GM21528 (cell line): ENCODE results near the gene DDX60.
"Not testable (repeated sequence)": the region's sequence is repeated elsewhere in the genome, so short reads cannot be mapped to it uniquely, and the experiment has no call there.

Experiments
- ATAC-seq: cut with Tn5 transposase; IDR thresholded peaks from one replicate; pipeline ENCODE4 v1.9.1; 2021; ENCODE audit warnings: mild to moderate bottlenecking, moderate library complexity; ENCODE audit not compliant: unreplicated experiment, low FRiP score

Gene DDX60

GRCh38 chr4:168318266-168318895 is at the start of gene DDX60:
DDX60 (minus strand) TSS chr4:168318752; CDS start chr4:168311259, 7,493 bp downstream.
- peak; percentile 99 for ATAC-seq

DNA sequence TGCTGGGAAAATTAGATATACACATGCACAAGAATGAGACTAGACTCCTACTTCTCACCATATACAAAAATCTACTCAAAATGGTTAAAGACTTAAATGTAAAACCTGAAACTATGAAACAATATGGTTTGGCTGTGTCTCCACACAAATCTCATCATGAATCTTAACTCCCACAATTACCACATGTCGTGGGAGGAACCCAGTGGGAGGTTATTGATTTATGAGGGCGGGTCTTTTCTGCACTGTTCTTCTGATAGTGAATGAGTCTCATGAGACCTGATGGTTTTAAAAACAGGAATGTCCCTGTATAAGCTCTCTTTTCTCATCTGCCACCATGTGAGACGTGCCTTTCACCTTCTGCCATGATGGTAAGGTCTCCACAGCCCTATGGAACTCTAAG is 48.5 kb upstream of the DDX60 start:
- ATAC-seq = no peak

GRCh38 chr4:168362025-168362401 is 43.5 kb upstream of the DDX60 start:
- no peak for ATAC-seq

- peak; percentile 81 for ATAC-seq
These were observed 42.9 kb upstream of the DDX60 start for GRCh38 chr4:168361365-168362024.

- ATAC-seq = no peak
These were observed 41.7 kb upstream of the DDX60 start for GRCh38 chr4:168360271-168360670.

DNA sequence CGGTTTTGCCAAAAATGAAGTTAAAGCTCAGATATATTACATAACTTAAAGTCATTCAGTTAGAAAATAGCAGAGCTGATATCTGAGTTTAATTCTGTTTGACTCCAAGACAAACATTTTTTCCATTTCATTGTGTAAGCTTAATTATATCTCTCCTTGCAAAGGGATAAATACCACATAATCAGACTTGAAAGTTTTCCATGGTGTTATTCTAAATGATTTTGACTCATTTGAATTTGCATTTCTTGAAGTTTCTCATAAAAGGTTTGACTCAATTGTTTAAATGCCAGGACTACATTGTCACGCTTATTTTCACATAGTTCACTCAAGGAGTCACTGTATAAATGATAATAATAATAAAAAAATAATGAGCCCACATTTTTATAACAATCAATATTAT is 39.4 kb upstream of the DDX60 start:
- ATAC-seq = no peak

DNA sequence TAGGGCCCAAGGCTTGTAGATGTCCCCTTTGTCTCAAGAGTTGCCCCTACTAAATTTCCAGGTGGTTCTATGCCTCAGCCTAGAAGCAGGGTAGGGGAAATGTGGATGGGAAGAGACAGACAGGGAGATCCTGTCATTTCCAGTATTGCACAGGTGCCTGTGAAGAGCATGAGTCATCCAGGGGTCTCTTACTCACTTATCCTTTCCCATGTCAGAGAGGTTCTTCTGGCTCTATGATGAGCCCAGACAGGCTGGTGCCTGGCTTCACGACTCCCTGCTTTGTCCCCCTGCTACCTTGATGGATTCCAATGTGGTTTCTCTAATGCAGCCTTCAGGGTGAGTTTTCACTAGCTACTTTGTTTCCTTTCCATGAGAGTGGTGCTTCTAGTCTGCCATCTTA is 35.2 kb upstream of the DDX60 start:
- no peak for ATAC-seq

DNA sequence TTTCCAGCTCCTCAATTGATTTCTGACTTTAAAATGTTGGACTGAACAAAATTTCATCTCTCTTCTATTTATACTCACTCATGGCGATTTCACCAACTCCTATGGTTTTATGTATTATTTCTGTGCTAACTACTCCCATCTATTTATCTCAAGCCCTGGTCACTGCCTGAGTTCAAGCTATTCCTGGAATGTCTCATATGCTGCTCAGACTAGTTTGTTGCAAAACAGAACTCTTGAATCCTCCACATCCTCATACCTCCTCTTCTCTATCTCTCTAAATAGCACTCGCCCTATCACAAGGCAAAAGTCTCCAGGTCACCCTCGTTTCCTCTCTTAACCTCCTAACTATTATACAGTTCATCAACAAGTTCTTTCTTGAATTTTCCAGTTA is 19.0 kb upstream of the DDX60 start:
- no peak for ATAC-seq

DNA sequence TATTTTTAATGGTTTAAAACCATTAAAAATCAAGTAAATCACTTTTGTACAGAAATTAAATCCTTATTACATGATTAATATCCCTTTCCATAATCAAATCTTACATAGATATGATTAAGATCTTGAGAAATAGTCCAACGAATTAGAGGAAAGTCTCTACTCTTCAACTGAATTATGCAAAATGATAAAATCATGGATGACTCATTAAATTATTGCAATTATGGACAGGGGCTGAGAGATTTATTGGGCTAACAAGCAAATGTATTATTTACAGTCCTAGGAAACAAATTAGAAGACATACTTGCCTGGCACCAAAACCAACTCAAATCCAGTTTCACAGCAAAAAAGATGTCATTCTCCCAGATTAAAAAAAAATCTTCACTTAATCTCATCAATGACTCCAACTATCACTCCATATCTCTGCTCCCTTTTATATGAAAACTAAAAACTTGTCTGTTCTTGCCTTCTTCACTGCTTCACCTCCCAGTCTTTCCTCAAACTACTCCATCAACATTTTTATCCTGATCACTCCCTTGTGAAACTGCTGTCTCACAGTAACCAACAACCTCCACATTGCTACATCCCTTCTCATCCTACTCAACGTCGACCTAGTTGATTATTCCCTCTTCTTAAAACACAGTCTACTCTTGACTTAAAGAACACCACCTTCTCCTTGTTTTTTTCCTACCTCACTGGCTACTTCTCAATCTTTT is 18.4 kb upstream of the DDX60 start:
- ATAC-seq = no peak

DNA sequence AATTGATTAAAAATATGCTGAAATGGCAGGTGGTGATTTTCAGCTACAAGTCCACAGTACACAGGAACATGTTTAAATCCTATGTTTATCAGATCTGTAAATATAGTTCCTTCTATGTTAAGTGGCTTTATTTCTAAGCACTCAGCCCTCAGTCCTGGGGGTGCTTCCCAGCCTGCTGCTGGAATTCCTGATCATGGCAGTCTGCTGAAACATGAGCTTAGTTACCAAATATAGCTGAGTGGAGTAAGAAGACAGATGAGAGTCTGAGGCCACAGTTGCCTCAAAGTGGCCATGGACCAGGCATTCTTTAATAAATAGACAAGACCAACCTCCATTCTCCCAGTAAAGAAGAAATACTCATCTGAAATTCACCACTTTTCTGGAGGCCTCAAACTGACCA is 17.1 kb upstream of the DDX60 start:
- ATAC-seq = no peak

- ATAC-seq = no peak
These were observed 15.5 kb upstream of the DDX60 start for GRCh38 chr4:168334053-168334452.

DNA sequence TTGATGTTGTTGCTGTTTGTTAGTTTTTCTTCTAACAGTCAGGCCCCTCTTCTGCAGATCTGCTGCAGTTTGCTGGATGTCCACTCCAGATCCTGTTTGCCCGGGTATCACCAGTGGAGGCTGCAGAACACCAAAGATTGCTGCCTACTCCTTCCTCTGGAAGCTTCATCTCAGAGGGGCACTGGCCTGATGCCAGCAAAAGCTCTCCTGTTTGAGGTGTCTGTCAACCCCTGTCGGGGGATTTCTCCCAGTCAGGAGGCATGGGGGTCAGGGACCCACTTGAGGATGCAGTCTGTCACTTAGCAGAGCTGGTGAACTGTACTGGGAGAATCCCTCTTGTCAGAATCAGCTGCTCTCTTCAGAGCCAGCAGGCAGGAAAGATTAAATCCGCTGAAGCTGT is 12.0 kb upstream of the DDX60 start:
- not testable (repeated sequence) for ATAC-seq

DNA sequence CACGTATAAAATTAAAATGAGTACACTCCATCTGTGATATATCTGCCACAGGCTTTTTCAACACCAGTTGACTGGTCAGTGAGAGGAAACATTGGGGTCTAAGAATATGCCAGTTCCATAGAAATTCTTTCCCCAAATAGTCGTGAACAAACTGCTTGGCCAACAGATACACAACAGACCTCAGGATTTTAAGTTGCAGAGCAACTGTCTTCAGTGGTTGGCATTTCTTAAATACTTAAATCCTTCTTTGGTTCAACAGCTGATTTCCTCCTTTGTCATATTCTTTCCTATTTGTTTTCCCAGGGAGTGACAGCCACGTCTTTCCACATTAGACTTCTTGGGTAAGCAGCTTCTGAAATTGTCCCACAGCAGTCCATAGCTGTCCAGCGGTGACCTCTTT is 7.0 kb upstream of the DDX60 start:
- no peak for ATAC-seq

DNA sequence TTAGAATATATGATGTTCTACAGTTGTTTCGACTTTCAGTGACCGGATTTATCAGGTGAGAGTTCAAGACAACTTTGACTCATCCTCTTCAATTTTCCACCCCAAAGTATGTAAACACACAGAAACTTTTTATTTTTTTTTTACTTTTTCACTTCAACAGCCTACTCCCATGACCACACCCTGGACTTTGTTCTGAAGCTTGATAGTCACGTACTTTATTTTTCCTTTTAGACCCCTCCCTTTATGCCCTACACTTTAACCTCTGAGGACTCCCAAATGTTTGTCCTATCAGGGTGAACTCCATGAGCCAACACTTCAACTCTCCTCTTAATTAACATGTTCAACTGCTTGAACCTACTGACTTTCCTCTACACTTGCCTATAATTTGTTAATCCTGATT is 2.5 kb upstream of the DDX60 start:
- no peak for ATAC-seq

DNA sequence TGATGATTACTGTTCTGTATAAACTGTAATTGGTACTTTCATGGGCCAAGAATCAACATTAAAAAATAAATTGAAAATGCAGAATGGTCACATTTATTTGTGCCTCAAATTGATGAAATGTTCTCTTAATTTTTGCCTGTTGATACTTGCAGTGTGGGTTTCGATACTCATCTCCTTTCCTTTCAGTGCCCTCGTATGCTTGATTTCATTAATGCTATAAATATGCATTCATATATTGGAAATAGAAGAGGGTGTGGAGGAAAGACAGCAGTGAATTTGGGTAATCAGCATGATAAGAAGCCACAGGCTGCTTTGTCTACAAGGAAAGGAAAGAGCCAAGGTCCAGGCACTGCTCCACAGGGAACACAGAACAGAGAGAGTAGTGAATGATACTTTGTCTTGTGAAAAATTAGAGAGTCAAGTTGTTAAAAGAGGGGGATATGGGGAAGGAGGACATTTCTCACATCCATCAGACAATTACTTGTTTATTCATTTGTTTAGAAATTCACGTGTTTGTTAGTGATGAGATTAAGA is 1.0 kb upstream of the DDX60 start:
- no peak for ATAC-seq

GRCh38 chr4:168317621-168318020 is 931 bp downstream of the DDX60 start:
- no peak for ATAC-seq

DNA sequence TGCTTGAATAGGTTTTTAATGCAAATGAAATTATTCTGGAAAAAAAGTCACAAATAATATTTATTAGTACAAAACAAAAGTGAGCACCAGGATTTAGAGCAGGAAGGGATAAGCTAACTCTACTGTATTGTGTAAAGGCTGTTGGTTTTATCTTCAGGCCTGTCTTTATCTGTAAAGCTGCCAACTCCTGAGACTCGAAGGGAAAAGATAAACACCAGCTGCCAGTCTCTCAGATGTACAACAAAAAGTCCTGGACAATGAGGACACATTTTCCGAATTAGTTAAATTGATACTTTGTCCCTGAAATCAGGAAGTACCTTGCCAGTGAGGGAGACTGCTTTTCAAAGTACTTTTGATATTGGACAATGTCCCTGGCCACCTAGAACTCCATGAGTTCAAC is 8.8 kb downstream of the DDX60 start:
- no peak for ATAC-seq

DNA sequence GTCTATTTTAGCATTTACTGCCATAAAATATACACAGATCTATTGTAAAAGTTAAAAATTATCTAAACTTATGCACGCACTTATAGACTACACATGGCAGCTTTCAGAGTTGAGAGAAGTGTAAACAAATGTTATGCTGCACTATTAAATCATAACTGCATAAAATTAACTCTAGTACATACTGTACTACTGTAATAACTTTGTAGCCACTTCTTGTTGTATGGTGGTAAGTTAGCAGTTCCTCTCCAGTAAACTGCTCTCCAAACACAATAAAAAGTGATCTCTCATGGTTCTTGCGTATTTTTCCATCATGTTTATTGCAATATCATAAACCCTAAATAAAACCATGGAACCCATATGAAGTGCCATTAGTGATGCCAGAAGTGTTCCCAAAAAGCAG is 9.6 kb downstream of the DDX60 start:
- no peak for ATAC-seq

DNA sequence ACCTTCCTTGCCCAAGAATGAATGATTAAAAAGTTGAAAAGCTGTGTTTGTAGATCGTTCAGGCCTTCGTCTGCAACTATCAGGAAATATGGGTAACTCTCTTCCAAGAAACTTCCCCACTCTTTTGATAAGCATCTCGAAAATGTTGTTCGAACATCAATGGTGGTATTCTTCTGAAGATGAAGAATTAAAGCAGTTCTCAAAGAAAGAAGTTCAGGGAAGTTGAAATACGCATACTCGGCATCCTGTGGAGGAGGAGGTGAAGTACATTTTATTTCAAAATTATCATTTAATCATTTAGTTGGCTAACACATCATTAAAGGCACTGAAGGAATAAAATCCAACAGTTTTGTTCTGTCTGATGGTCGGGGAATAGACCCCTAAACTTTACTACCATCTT is 12.1 kb downstream of the DDX60 start:
- no peak for ATAC-seq

- no peak for ATAC-seq
These were observed 13.7 kb downstream of the DDX60 start for GRCh38 chr4:168304744-168305459.

DNA sequence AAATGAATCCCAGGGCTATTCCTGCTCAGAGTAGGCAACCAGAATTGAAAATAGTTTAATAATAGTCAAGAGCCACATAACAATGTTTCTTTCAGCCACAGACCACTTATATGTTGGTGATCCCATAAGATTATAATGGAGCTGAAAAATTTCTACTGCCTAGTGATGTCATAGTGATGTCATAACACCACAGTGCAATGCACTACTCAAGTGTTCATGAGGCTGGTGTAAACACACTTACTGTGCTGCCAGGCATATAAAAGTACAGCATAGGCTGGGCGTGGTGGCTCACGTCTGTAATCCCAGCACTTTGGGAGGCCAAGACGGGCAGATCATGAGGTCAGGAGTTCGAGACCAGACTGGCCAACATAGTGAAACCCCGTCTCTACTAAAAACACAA is 15.1 kb downstream of the DDX60 start:
- ATAC-seq = not testable (repeated sequence)
